Neutrophil (primary cell): ENCODE data around the gene PLEKHF1.

Experiments
- H3K27ac ChIP-seq: fragments of 200-600 bp; sonication (generic); 2 replicates; pipeline ENCODE4 v1.5.1; 2016; ENCODE audit warnings: mild to moderate bottlenecking, moderate library complexity
- H3K27me3 ChIP-seq: fragments of 200-600 bp; sonication (generic); 2 replicates; pipeline ENCODE4 v1.6.0; 2016; ENCODE audit warnings: mild to moderate bottlenecking
- H3K36me3 ChIP-seq: fragments of 200-600 bp; sonication (generic); 2 replicates; pipeline ENCODE4 v1.5.1; 2017
- H3K4me1 ChIP-seq, 2 experiments: fragments of 200-600 bp in 1 of 2; sonication (generic) in 1 of 2; 1 replicate in 1 of 2; 2 replicates in 1 of 2; pipeline versions ENCODE4 v1.5.1 to v1.6.1; 2013 to 2016; ENCODE audit warnings: low read depth in 1 of 2, low read length in 1 of 2, mild to moderate bottlenecking in 1 of 2, moderate library complexity in 1 of 2; ENCODE audit not compliant: control insufficient read depth in 1 of 2, insufficient read depth in 1 of 2
- H3K4me3 ChIP-seq, 2 experiments: fragments of 200-600 bp in 1 of 2; sonication (generic) in 1 of 2; 1 replicate in 1 of 2; 2 replicates in 1 of 2; pipeline ENCODE4 v1.5.1; 2013 to 2016; ENCODE audit warnings: low read depth in 1 of 2, low read length in 1 of 2, mild to moderate bottlenecking in 1 of 2, moderate library complexity in 1 of 2
- H3K9me3 ChIP-seq: fragments of 200-600 bp; sonication (generic); 2 replicates; pipeline ENCODE4 v1.5.1; 2016
- TF ChIP-seq, protein P1 (sequence below): fragments of 200-600 bp; sonication (generic); IDR thresholded peaks from 2 replicates; pipeline ENCODE4 v1.5.1; 2016; ENCODE audit warnings: antibody characterized with exemption

Gene PLEKHF1

DNA sequence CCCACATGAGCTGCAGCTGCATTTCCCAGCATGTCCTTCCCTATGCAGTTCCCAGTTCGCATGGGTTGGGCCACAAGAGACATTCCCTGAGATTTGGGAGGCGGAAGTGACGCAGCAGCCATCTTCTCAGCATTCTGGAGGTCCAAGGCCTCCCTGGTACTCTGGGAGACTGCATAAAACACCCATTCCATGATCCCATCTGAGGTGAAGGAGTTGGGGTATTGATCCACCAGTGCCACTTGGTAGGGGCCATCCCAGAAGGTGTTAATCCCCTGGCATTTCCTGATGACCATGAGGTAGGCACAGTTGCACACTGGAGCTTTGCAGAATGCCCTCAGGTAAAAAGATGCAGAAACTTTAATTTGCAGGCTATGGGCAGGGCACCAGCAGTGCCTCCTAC lies 33.8 kb upstream of the PLEKHF1 start:
- Histone ChIP-seq H3K4me3 (no peak overlapping the region), H3K27me3 (no peaks in the 10 kb centered on the region), H3K36me3 (no peaks in the 10 kb centered on the region), H3K27ac (no peak overlapping the region), H3K9me3 (no peaks in the 10 kb centered on the region), H3K4me1 (no peaks in the 10 kb centered on the region)
- TF ChIP-seq, protein P1, sequence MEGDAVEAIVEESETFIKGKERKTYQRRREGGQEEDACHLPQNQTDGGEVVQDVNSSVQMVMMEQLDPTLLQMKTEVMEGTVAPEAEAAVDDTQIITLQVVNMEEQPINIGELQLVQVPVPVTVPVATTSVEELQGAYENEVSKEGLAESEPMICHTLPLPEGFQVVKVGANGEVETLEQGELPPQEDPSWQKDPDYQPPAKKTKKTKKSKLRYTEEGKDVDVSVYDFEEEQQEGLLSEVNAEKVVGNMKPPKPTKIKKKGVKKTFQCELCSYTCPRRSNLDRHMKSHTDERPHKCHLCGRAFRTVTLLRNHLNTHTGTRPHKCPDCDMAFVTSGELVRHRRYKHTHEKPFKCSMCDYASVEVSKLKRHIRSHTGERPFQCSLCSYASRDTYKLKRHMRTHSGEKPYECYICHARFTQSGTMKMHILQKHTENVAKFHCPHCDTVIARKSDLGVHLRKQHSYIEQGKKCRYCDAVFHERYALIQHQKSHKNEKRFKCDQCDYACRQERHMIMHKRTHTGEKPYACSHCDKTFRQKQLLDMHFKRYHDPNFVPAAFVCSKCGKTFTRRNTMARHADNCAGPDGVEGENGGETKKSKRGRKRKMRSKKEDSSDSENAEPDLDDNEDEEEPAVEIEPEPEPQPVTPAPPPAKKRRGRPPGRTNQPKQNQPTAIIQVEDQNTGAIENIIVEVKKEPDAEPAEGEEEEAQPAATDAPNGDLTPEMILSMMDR: no peak

DNA sequence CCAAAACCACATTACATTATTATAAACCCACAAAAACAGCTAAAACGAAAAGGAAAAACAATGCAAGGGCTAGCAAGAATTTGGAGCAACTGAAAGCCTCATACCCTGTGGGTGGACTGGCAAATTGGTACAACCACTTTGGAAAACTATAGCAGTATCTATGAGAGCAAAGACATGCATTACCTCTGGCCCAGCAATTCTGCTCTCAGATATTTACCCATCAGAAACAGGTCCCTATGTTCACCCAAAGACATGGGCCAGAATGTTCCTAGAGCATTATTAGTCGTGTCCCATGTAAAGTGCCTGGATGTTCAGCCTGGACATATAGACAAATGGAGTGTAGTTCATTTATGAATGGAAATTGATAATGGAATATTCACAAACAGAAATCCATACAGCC lies 31.3 kb upstream of the PLEKHF1 start:
- no peaks in the 10 kb centered on the region for H3K27me3 ChIP-seq
- H3K27ac ChIP-seq: no peak overlapping the region
- no peaks in the 10 kb centered on the region for H3K36me3 ChIP-seq
- H3K4me1 ChIP-seq: no peaks in the 10 kb centered on the region
- no peaks in the 10 kb centered on the region for H3K9me3 ChIP-seq
- TF ChIP-seq, protein P1: no peak
- no peak overlapping the region for H3K4me3 ChIP-seq

DNA sequence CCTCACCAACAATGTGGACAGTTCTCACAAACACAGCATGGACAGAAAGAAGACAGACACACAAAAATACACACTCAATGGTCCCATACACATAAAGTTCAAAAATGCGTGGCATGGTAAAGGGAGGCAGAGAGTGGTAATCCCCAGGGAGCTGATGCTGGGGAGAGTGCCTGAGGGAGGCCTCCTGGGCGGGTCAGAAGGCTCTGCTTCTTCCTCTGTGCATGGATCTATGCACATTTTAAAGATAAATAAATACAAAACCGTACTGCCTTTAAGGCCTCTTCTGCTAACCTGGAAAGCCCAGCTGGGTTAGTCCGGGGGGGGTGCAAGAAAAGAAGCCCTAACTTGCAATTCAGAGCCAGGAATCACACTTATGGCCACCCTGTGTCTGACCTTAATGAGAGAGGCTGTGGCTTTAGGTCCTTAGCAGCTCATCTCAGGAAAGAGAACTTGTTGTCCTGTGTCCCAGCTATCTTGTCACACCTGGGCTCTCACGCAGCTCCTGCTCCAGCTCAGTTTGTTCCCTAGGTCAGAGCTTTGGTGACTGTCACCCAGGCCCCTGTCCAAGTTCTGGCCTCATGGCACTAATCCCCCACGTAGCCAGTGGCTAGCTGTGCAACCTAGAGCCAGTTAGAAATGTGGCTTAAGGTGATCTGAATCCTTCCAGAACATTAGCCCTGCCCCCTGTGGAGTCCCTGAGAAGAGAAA lies 30.7 kb upstream of the PLEKHF1 start:
- TF ChIP-seq, protein P1: no peak
- H3K4me1 ChIP-seq: no peaks in the 10 kb centered on the region
- no peak overlapping the region for H3K4me3 ChIP-seq
- no peak overlapping the region for H3K27ac ChIP-seq
- H3K27me3 ChIP-seq: no peaks in the 10 kb centered on the region
- no peaks in the 10 kb centered on the region for H3K36me3 ChIP-seq
- H3K9me3 ChIP-seq: no peaks in the 10 kb centered on the region

DNA sequence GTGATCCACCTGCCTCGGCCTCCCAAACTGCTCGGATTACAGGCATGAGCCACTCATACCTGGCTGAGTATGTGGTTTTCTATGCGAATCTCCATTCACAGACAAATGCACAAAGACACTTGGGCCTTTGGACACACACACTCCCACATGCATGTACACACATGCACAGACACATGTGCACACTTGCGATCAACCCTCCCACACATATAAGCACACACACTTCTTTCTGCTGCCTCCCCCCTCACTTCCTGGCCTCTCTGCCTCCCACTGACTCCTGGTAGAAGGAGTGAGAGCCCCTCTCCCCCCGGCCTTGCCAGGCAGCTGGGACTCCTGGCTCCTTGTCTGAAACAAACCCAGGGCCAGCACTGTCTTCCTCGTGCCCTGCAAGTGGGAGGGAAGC lies 29.3 kb upstream of the PLEKHF1 start:
- Histone ChIP-seq H3K9me3 (no peaks in the 10 kb centered on the region), H3K27ac (no peak overlapping the region), H3K4me1 (no peaks in the 10 kb centered on the region), H3K36me3 (no peaks in the 10 kb centered on the region), H3K27me3 (no peaks in the 10 kb centered on the region), H3K4me3 (no peak overlapping the region)
- TF ChIP-seq, protein P1: no peak

GRCh38 chr19:29636553-29637360 lies 28.5 kb upstream of the PLEKHF1 start:
- H3K9me3 ChIP-seq: no peaks in the 10 kb centered on the region
- H3K27me3 ChIP-seq: no peaks in the 10 kb centered on the region
- H3K4me3 ChIP-seq: no peak overlapping the region
- H3K36me3 ChIP-seq: no peaks in the 10 kb centered on the region
- TF ChIP-seq, protein P1: no peak
- H3K27ac ChIP-seq: no peak overlapping the region
- H3K4me1 ChIP-seq: no peaks in the 10 kb centered on the region
